ENCODE results near the gene EPHA6.

The EPHA6 gene

DNA sequence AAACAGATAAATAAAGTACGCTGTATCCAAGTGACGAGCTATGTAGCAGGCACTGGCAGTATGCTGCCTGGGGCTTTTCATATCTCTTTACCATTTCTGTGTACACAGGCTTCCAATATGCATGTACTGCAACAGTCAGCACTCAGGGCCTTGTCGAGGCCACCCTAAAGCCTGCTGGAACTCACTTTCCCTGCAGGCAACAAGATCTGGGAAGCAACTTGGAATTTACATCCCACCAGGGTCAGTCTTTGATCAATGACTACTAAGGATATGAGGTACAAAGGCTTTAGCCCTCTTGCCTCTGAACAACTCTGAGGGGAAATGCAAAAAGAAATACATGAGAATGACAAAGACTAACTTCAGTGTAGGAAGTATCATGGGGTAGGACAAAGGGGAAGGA lies 848.4 kb downstream of the EPHA6 start:
- no peak for DNase-seq

- no peak for DNase-seq
These were observed 851.5 kb downstream of the EPHA6 start for GRCh38 chr3:97665896-97666295.

GRCh38 chr3:97670952-97671351 lies 856.6 kb downstream of the EPHA6 start:
- no peak for DNase-seq

- DNase-seq, result no peak
These were observed 859.1 kb downstream of the EPHA6 start for GRCh38 chr3:97673357-97673997.

DNA sequence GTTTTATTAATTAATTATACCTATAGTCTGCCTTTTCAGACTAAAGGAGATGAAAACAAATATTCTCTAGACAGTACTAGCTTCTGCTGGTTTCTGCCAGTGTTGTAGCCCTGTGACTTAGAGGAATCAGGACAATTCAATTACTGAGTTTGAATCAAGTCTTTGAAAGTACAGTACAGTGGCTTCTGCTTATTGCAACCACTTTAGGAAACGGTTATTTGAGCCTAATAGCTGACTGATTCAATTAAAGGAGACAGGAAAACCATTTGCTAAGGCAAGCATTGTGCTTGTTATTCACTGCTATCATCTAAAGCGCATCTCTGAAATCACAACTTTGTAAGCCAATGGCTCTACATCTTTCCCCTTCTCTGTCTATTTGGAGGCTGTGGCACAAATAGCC lies 860.1 kb downstream of the EPHA6 start:
- DNase-seq, result no peak

GRCh38 chr3:97680210-97680609 lies 865.8 kb downstream of the EPHA6 start:
- DNase-seq, result no peak

DNA sequence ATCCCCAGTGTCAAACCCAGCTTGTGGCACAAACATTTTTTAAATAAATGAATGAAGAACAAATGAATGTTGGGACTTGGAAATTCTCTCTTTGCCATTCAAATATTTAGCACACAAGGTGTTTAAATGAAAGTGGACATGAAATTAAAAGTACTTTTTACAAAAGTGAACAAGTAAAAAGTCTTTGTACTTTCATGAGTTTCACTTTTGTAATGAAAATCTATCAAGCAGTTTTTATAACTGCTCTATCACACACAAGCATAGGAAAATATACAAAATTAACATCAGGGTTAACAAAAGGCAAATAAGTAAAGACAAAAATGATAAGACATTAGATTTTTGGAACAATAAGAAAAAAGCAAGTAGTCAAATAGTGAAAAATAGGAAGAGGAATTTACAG lies 866.3 kb downstream of the EPHA6 start:
- DNase-seq, result no peak

DNA sequence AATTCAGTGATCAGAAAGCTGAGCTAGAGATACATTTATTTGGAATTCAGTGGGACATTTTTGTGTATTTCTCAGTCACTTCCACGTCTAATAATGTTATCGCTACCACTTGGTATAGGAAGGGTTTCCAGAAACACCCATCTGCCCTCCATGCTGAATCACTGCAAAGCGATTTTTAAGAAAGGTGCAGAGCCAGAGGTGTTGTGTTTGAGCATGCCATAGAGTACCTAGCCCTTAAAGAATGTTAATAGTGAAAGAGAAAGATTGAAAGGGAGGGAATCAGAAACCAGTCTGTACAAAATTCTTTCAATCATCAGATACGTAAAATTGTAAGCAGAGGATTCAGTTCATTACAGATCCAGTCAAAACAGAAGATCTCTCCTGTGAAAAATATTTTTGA lies 870.1 kb downstream of the EPHA6 start:
- no peak for DNase-seq

GRCh38 chr3:97686258-97686657 lies 871.9 kb downstream of the EPHA6 start:
- DNase-seq, result no peak

- no peak for DNase-seq
These were observed 873.3 kb downstream of the EPHA6 start for GRCh38 chr3:97687734-97688133.

DNA sequence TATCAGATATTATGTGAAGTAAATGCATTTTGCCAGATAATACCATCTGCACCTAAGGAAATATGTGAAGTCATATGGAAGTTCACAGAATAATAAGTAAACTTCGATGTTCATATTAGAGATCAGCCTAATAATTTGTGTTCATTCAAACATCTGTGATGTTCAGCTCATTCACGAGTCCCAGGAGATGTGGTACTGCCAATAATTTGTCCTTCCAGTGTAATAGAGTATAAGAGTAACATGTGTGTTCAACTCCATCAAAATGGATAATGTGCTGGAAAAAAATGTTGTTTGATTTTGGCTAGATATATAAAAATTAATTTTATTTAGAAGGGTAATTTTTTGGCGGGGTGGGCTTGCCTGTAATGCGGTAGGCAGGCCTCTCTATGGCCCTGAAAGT lies 874.7 kb downstream of the EPHA6 start:
- DNase-seq, result peak; percentile 90

GRCh38 chr3:97689962-97690361 lies 875.6 kb downstream of the EPHA6 start:
- DNase-seq, result no peak

DNA sequence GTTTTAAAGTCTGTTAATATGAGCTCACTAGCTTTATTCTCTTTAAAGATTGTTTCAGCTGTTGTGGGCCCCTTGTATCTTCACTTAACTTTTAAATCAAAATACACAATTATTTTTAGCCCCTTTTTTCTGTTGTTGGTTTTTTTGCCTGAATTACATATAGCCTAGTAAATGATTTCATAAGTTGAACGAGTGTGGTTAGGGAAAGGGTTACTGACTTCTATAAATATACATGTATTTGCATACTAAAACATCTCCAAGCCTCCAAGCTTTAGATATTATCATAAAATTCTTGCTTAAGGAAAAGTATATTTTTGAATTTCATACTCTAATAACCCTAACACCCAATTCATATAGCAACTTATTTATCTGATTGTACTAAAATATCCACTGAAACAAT lies 877.0 kb downstream of the EPHA6 start:
- DNase-seq, result no peak

DNA sequence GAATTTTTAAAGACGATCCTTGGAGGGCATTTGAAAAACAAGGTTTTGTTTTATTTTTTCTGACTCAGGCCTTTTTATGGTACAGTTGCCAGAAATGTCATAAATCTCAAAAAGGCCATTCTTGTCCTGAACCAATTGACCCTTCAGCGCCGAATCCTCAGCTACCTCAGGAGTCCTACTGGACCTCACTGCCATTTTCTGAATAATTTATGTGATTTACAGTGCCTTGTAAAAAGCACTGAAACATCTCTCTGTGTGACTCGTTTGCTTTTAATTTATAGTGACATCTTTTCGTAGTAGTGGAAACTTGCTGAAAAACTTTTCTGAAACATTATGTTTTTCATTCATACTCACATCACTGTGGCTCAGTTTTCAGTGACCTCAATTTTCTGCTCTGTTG lies 878.0 kb downstream of the EPHA6 start:
- no peak for DNase-seq

- no peak for DNase-seq
These were observed 878.4 kb downstream of the EPHA6 start for GRCh38 chr3:97692831-97693230.

- DNase-seq, result no peak
These were observed 880.5 kb downstream of the EPHA6 start for GRCh38 chr3:97694876-97695275.

- no peak for DNase-seq
These were observed 884.3 kb downstream of the EPHA6 start for GRCh38 chr3:97698691-97699090.

DNA sequence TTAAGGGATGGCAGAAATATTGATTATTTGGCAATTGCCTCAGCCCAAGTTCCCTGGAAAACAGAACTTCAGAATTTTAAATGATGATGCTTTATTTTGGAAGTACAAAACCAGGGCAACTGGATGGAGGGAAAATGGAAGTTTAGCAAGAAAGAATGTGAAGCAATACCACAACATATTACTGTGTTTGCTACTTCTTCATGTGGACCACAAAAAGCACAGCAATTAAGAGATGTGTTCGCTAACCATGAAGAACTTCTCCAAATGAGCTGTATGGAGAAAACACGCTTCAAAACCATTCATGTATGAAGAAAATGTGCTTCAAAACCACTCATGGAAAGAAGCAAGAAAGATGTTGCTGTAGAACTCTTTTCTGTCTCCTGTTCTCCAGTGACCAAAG lies 885.5 kb downstream of the EPHA6 start:
- no peak for DNase-seq

GRCh38 chr3:97705764-97706163 lies 891.4 kb downstream of the EPHA6 start:
- peak; percentile 81 for DNase-seq

DNA sequence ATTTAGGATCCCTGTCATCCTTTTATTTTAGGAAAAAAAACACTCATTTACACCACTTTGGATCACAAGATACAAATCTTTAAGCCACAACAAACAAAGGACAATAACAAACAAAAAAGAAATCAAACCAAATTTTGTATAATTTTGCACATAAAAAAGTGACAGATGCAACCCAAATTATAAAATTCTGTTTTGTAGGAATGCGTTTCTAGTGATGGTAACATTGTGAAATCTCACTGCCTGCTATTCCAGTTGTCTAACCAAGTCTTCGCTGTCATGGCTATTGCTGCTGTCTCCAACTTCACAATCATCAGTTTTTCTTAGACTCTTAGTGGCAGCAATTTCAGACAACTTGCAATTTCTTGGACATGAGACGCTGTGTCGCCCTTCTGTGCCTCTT lies 891.8 kb downstream of the EPHA6 start:
- no peak for DNase-seq

DNA sequence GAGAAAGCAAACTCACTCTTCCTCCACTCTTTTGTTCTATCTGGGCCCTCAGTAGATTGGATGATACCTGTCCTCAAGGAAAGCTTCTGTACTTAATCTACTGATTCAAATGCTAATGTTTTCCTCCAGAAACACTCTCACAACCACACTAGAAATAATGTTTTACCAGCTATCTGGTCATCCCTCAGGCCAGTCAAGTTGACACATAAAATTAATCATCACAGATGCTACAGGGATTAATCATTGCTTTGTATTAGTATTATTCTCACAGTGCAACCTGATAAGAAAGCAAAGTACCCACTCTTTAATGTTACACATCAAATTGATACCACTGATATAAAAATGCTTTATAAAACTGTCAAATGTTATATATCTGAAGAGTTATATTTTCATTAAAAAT lies 897.3 kb downstream of the EPHA6 start:
- DNase-seq, result no peak

DNA sequence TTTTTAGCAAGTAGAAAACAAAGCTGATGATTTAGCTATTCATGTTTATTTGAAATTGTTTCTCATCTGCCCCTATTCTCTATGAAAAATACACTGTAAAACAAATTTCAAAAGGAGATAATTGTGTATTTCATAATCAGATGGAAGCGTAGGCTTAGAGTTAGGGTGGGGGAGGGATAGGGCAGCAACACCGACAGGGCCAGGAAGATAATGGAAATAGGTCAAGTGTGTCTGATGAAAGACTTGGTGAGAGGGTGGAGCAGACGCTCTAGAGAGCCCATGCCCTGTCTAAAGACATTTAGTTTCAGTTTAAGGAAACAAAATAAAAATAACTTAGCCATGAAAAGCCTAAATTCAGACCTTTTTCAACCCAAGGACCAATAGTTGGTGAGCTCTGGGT lies 898.5 kb downstream of the EPHA6 start:
- DNase-seq, result no peak

DNA sequence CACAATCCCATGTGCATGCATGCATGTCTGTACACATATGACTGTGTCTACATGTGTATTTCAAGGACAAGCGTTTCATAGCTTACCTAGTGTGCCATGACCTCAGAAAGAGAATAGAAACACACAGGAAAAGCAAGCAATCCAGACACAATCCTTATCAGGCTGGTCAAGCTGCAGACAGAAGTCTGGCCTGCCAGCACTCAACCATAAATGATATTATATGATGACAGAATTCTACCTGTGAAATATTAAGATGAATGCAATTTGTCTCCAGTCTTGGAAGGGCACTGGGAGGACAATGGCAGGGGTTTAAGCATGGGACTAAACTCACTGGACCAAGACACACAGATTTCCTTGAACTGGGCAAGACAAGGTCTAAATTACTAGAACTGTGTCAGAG lies 899.2 kb downstream of the EPHA6 start:
- no peak for DNase-seq

DNA sequence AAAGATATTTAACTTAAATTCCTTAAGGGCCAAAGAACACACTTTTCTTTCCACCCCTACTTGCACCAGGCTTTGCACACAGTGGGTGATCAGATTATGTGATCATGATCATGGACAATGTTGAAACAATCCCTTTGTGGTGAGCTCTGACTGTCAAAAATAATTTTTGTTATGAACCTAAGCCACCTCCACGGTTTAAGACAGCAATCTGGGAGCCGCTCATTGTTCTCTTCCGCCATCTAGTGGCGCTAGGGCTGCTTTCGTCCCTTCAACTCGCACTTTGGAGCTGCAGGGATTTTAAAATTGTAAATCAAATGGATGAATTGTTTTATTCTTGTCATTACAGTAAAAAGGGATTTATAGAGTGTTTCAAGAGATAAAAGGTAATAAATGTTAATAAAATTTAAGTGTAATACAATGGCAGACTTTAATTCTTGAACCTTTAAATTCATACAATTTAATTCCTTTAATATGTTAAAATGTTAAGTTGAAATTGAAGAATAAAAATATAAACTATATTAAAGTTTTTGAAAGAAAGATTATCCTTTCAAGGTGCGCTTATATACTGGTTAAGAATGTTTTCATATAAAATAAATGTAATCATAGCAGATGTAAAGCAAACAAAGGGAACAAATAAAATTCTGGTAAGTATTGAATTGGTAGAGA lies 904.9 kb downstream of the EPHA6 start:
- DNase-seq, result peak; percentile 80

GRCh38 chr3:97720417-97720816 lies 906.0 kb downstream of the EPHA6 start:
- DNase-seq, result no peak

All from NCI-H1694 treated with DMSO at 0.1 percent for 48 hours (cell line).